ENCODE data around the gene TMC8.

- no peak for TF ChIP-seq GATA2 (IDR thresholded peaks at IDR 0.05; ENCODE audit: low read depth, low read length)
- no peak for TF ChIP-seq GATA3 (IDR thresholded peaks at IDR 0.05; ENCODE audit: low read depth, low read length)
Measured at GRCh38 chr17:78126895-78127238, 3.7 kb upstream of the TMC8 start.
